Measurements from ENCODE around the gene WWOX.

- TF ChIP-seq TRIM24 (CRISPR knock-in tag; IDR thresholded peaks at IDR 0.05) (no peak), MAZ (IDR thresholded peaks at IDR 0.05; ENCODE audit: borderline replicate concordance, low read depth, low read length) (no peak), MAZ (CRISPR knock-in tag; IDR thresholded peaks at IDR 0.05; ENCODE audit: low read depth) (no peak), MAX (IDR thresholded peaks at IDR 0.05) (no peak), ZNF615 (CRISPR knock-in tag; IDR thresholded peaks at IDR 0.05; ENCODE audit: borderline replicate concordance) (no peak)
- TF ChIP-seq, protein P1, sequence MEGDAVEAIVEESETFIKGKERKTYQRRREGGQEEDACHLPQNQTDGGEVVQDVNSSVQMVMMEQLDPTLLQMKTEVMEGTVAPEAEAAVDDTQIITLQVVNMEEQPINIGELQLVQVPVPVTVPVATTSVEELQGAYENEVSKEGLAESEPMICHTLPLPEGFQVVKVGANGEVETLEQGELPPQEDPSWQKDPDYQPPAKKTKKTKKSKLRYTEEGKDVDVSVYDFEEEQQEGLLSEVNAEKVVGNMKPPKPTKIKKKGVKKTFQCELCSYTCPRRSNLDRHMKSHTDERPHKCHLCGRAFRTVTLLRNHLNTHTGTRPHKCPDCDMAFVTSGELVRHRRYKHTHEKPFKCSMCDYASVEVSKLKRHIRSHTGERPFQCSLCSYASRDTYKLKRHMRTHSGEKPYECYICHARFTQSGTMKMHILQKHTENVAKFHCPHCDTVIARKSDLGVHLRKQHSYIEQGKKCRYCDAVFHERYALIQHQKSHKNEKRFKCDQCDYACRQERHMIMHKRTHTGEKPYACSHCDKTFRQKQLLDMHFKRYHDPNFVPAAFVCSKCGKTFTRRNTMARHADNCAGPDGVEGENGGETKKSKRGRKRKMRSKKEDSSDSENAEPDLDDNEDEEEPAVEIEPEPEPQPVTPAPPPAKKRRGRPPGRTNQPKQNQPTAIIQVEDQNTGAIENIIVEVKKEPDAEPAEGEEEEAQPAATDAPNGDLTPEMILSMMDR (CRISPR knock-in tag; IDR thresholded peaks at IDR 0.05), result no peak
Measured at GRCh38 chr16:78805556-78805955, 706.1 kb downstream of the WWOX start.
